ENCODE measurements around the gene NPAS3. TPM values are rescaled to one million over a fixed set of nuclear protein-coding genes. Genes with fewer than 3 reads are reported as not detected.

Gene NPAS3
- total RNA-seq, 3 donors from 2014 or later: 0.26 TPM; not detected in 2

DNA sequence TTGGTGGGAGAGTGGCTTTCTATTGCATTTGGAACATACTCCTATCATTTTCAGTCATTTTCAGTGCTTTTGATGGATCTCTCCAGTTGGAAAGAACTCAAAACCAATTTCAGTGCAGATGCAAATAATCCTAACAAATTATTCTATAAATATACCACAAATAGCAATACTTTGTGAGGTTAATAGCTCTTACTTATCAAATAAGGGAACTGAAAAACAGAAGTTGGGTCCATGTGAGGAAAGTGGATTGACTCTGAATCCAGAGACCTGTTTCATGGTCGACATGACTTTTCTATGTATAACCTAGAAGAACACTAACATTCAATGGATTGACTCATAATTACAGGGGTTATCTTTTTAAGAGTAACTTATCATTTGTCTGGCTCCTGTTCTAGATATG is 763.6 kb downstream of the NPAS3 start:
- H3K9me3 Mint-ChIP-seq: no peaks in the 10 kb centered on the region
- DNase-seq (no peak), ATAC-seq (no peak)
- no peaks in the 10 kb centered on the region for H3K4me1 Mint-ChIP-seq (ENCODE audit: low read depth)
- no peaks in the 10 kb centered on the region for H3K36me3 Mint-ChIP-seq (ENCODE audit: insufficient read depth)
- peaks cover 5% of the 10 kb centered on the region for H3K27me3 Mint-ChIP-seq (ENCODE audit: low read depth)
- H3K4me3 Mint-ChIP-seq: no peak overlapping the region

DNA sequence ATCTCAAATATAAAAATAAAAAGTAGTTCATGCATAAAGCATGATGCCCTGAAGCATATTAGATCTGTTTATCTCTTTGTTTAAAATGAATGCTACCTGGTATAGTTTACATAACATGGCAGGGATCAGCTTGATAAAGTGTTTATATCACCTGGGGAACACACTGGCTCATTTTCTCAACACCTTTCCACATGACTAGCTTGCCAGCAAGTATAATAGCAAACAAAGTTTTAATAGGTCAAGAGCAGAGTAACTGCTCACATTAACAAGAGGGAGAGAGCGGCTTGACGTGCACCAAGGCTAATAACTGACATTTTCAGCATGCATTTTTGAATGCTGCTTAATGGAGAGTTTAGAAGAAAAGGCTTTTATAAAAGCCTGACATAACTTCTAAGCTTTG is 765.8 kb downstream of the NPAS3 start:
- Mint-ChIP-seq H3K4me1 (ENCODE audit: low read depth) (no peaks in the 10 kb centered on the region), H3K4me3 (no peak overlapping the region), H3K27me3 (ENCODE audit: low read depth) (peaks cover 5% of the 10 kb centered on the region), H3K9me3 (no peaks in the 10 kb centered on the region), H3K36me3 (ENCODE audit: insufficient read depth) (no peaks in the 10 kb centered on the region)
- no peak for ATAC-seq
- DNase-seq: no peak

DNA sequence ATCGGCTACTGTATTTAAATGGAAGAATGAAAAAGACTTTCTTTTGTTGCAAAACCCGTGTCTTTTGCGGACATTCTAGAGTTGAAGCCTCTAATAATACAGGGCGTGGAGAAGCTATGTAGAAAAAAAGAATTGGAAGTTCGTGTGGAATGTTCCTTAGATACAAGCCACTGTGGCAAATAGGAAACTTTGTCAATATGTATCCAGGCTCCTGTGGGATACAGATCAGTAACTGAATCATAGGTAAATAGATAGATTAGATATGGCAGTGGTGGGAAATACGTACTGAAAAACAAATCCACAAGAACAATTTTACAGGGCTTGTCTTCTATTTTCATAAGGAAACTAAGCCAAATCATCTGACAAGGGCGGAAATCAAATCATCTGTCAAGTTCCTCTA is 766.8 kb downstream of the NPAS3 start:
- Mint-ChIP-seq H3K36me3 (ENCODE audit: insufficient read depth) (no peaks in the 10 kb centered on the region), H3K27me3 (ENCODE audit: low read depth) (peaks cover 3% of the 10 kb centered on the region), H3K4me1 (ENCODE audit: low read depth) (no peaks in the 10 kb centered on the region), H3K9me3 (no peaks in the 10 kb centered on the region), H3K4me3 (no peak overlapping the region)
- ATAC-seq (no peak), DNase-seq (no peak)

DNA sequence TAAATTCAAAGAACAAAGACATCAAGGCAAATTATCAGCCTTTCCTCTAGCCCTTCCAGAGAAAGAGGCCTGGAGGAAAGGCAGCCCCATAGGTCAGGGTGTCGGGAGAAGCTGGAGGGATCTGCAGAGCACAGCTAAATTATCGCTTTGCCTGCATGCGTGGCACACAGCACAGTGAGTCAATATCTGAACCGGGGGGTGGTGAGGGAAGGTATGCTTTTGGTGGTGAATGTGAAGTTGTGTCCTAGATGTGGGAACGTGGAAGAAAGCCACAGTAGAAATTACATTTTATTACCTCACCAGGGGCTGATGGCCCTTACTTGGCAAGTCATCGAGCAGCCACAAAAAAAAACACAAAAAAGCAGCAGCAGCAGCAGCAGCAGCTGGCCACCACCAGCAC is 769.0 kb downstream of the NPAS3 start:
- Mint-ChIP-seq H3K27me3 (ENCODE audit: low read depth) (peaks cover 3% of the 10 kb centered on the region), H3K4me1 (ENCODE audit: low read depth) (no peaks in the 10 kb centered on the region), H3K36me3 (ENCODE audit: insufficient read depth) (no peaks in the 10 kb centered on the region), H3K9me3 (no peaks in the 10 kb centered on the region), H3K4me3 (no peak overlapping the region)
- ATAC-seq (no peak), DNase-seq (no peak)

DNA sequence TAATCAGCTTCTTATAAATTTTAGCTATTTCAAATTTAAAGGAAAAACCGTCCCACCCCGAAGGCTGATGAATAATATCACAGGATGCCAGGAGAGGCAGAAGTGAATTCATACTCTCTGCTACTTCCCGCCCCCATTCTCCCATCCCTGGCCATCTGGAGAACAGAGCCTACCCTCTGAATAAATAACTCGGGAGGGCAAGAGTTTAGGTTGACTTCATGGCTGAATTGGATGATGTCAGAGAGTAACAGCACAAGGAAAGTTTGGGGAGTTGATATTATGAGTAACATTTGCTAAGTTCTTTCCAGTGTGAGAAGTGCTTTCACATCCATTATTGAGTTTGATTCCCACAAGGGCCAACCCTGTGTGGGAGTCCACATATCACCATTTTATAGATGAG is 770.6 kb downstream of the NPAS3 start:
- H3K36me3 Mint-ChIP-seq (ENCODE audit: insufficient read depth): no peaks in the 10 kb centered on the region
- no peaks in the 10 kb centered on the region for H3K9me3 Mint-ChIP-seq
- H3K4me3 Mint-ChIP-seq: no peak overlapping the region
- DNase-seq (no peak), ATAC-seq (no peak)
- H3K4me1 Mint-ChIP-seq (ENCODE audit: low read depth): no peaks in the 10 kb centered on the region
- H3K27me3 Mint-ChIP-seq (ENCODE audit: low read depth): peaks cover 3% of the 10 kb centered on the region

DNA sequence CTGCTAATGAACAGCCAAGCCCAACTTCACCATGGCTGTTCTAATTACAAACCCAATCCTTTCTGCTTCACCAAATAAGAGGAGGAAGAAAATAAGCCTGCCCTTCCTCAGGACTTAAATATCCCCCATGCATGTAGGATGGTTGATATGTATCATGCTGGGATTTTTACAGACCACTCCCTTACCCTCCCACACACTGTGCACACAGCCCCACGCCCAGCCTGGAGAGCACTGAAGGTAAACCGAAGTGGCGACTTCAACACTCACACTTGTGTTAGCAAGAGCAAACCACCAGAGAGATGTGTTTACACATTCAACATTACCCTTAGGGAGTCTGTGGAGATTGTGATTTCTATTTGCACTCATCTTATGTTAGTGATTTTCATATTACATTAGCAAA is 771.0 kb downstream of the NPAS3 start:
- Mint-ChIP-seq H3K36me3 (ENCODE audit: insufficient read depth) (no peaks in the 10 kb centered on the region), H3K4me1 (ENCODE audit: low read depth) (no peaks in the 10 kb centered on the region), H3K9me3 (no peaks in the 10 kb centered on the region), H3K4me3 (no peak overlapping the region), H3K27me3 (ENCODE audit: low read depth) (peaks cover 3% of the 10 kb centered on the region)
- no peak for DNase-seq
- no peak for ATAC-seq

DNA sequence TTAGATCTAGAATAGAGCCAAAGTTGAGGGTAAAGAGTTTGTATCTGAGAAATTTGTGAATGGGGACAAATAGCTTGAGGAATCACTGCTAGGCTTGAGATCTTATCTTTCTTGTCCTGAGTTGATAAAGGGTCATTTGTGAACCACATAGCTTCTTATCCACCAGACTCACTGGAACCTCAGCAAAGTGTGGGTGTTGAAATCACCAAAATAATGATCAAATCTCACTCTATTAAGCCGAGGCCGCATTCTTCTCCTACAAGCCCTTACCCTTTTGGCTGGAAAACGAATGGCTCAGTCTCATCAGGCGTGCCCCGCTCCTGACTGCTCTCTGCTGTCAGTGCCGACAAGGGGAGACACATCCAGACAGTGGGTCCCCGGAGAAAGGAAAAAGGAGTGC is 771.6 kb downstream of the NPAS3 start:
- peaks cover 1% of the 10 kb centered on the region for H3K27me3 Mint-ChIP-seq (ENCODE audit: low read depth)
- H3K4me1 Mint-ChIP-seq (ENCODE audit: low read depth): no peaks in the 10 kb centered on the region
- no peaks in the 10 kb centered on the region for H3K9me3 Mint-ChIP-seq
- DNase-seq (no peak), ATAC-seq (no peak)
- no peaks in the 10 kb centered on the region for H3K36me3 Mint-ChIP-seq (ENCODE audit: insufficient read depth)
- H3K4me3 Mint-ChIP-seq: no peak overlapping the region

DNA sequence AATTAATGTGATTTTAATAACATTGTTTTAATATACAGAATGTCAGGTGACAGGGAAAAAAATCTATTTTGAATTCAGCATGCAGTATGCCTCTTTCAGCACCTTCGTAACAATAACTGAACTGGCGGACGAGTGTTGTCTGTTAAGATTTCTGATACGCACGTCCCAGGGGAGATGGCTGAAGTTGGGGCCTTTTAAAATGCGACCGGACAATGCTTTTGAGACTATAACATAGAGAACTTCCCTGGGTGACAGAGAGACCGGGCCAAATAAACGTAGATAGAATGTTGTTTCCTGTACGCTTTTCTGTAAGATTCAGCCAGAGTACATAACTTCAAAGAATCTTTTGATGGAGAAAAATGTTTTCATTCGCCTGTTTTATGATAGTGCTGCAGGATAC is 772.5 kb downstream of the NPAS3 start:
- Mint-ChIP-seq H3K4me1 (ENCODE audit: low read depth) (no peaks in the 10 kb centered on the region), H3K27me3 (ENCODE audit: low read depth) (no peaks in the 10 kb centered on the region), H3K36me3 (ENCODE audit: insufficient read depth) (no peaks in the 10 kb centered on the region), H3K9me3 (peaks cover 3% of the 10 kb centered on the region), H3K4me3 (no peak overlapping the region)
- ATAC-seq: no peak
- no peak for DNase-seq

DNA sequence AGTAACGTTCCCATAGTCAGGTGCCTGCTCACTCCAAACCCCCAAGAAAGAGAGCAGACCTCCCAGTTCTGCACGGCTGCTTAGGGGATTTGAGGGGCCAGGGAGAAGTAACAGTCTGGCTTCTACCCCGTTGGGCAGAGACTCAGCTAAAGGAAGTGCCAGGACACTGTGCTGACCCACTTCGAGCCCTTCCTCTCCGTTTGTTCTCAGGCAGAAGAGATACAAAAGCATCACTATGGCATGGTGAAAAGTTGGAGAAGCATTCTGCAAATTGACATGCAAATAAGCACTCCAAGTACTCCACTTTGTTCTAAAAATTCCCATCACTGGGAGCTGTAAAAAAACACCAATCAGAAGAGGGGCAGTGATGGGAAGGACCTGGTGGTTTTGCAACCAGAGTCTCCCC is 773.1 kb downstream of the NPAS3 start:
- no peaks in the 10 kb centered on the region for H3K27me3 Mint-ChIP-seq (ENCODE audit: low read depth)
- H3K4me3 Mint-ChIP-seq: no peak overlapping the region
- DNase-seq: no peak
- H3K36me3 Mint-ChIP-seq (ENCODE audit: insufficient read depth): no peaks in the 10 kb centered on the region
- no peaks in the 10 kb centered on the region for H3K4me1 Mint-ChIP-seq (ENCODE audit: low read depth)
- peaks cover 9% of the 10 kb centered on the region for H3K9me3 Mint-ChIP-seq
- no peak for ATAC-seq

DNA sequence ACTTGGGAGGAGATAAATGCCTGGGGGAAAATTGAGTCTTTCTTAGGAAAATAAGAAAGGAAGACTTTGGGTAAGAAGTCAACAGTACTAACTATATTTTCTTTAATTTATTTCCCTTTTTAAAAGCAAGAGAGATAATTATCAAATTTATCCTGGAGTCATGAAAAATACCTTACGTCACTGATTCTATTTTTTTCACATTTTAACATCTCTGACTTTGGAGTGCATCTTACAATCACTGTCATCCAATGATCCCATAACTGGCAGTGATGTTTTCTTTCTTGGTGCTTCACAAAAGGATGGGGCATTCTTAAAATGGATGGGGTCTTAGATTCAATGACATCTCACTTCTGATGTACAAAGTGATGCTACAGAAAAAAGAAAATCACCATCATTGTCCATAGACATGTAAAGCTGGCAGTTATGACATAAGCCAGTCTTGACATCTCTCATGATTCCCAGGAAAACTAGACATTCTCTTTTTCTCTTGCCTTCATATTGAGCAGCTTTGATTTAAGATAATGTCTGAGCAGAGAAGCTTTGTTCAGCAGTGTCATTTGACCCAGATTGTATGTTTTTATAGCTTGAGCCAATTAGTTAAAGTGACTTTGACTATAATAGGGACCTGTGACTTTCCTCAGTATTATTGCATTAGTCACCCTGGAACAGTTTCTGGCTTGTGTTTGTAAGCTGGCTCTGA is 776.0 kb downstream of the NPAS3 start:
- Mint-ChIP-seq H3K4me3 (no peak overlapping the region), H3K9me3 (peaks cover 12% of the 10 kb centered on the region), H3K4me1 (ENCODE audit: low read depth) (no peaks in the 10 kb centered on the region), H3K27me3 (ENCODE audit: low read depth) (no peaks in the 10 kb centered on the region), H3K36me3 (ENCODE audit: insufficient read depth) (no peaks in the 10 kb centered on the region)
- DNase-seq (no peak), ATAC-seq (no peak)

DNA sequence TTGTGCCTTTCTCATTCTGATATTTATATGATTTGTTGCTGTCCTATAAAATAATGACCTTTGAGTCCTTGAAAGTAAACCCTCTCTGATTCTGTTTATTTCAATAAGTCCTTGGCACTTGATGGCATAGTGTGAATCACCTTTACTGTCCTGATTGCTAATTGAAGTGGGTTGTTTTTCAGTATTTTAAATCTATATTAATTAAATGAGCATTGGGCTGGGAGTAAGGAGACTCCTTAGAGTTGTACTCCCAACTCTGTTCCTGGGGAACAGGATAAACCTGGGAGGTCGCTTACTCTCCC is 776.5 kb downstream of the NPAS3 start:
- DNase-seq: no peak
- no peak overlapping the region for H3K4me3 Mint-ChIP-seq
- H3K4me1 Mint-ChIP-seq (ENCODE audit: low read depth): no peaks in the 10 kb centered on the region
- ATAC-seq: no peak
- H3K27me3 Mint-ChIP-seq (ENCODE audit: low read depth): no peaks in the 10 kb centered on the region
- H3K9me3 Mint-ChIP-seq: peaks cover 12% of the 10 kb centered on the region
- no peaks in the 10 kb centered on the region for H3K36me3 Mint-ChIP-seq (ENCODE audit: insufficient read depth)

DNA sequence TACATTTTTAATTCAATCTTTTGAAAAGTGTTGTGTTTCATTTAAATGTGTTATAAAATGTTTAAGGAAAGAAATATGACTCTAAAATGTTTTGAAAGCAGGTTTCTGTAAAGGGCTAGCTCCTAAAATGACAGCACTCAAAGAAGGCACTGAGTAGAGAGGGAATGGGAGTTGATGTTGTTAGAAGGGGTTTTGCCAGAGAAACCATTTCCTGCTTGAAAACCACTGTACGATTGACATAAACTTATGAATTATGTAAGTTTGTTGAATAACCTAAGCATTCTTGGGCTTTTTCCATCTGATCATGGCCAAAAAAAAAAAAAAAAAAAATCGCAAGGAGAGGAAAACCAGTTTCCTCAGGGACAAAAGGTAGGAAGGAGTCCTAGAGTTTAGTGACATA is 778.2 kb downstream of the NPAS3 start:
- H3K4me3 Mint-ChIP-seq: no peak overlapping the region

DNA sequence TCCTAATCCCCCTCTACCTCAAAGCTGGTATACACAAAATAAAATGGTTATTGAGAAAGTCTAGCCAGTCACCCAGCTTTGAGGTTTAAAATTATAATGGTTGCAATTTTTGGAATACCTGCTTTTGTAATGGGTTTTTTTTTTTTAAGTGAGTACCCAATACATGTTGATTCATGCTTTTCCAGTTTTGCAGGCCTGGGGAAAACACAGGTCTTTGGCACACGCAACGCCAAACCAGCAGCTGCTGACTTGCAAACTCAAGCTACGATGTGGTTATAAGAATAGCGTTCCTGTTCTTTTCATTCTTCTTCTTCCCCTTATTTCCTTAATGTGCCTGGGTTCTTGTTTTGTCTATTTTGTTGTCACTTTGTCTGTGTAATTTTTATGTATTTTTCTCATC is 779.2 kb downstream of the NPAS3 start:
- DNase-seq (no peak), ATAC-seq (no peak)
- Mint-ChIP-seq H3K9me3 (peaks cover 12% of the 10 kb centered on the region), H3K36me3 (ENCODE audit: insufficient read depth) (no peaks in the 10 kb centered on the region), H3K4me3 (no peak overlapping the region), H3K4me1 (ENCODE audit: low read depth) (no peaks in the 10 kb centered on the region), H3K27me3 (ENCODE audit: low read depth) (no peaks in the 10 kb centered on the region)

More for the DNA sequence above, 778.2 kb downstream of the NPAS3 start:
- ATAC-seq (no peak), DNase-seq (no peak)
- no peaks in the 10 kb centered on the region for H3K27me3 Mint-ChIP-seq (ENCODE audit: low read depth)
- no peaks in the 10 kb centered on the region for H3K4me1 Mint-ChIP-seq (ENCODE audit: low read depth)
- H3K36me3 Mint-ChIP-seq (ENCODE audit: insufficient read depth): no peaks in the 10 kb centered on the region
- peaks cover 12% of the 10 kb centered on the region for H3K9me3 Mint-ChIP-seq

DNA sequence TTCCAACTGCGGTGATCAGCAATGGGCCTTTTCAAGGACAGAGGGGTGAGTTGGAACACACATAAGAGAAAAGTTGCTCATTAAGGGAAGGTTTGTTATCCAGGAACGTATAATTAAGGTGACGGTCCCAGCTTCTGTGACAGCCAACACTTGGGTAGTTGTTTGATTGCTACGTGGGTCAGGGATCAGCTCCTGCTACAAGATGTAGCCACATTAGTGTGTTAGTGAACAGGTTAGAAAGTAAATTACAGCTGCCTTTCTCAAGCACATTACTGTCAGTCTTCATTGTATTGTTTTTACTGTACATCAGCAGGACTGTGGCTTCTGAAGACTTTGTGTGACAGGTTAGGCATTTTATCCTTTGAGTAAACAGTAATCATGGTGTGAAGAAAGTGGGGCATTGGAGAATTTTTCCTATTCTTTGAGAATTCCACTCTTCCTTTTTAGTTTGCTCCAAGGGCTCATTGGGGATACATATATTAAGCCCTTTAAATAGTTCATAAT is 781.7 kb downstream of the NPAS3 start:
- no peak overlapping the region for H3K4me3 Mint-ChIP-seq
- H3K9me3 Mint-ChIP-seq: peaks cover 12% of the 10 kb centered on the region
- DNase-seq (no peak), ATAC-seq (no peak)
- H3K36me3 Mint-ChIP-seq (ENCODE audit: insufficient read depth): no peaks in the 10 kb centered on the region
- no peaks in the 10 kb centered on the region for H3K4me1 Mint-ChIP-seq (ENCODE audit: low read depth)
- peaks cover 1% of the 10 kb centered on the region for H3K27me3 Mint-ChIP-seq (ENCODE audit: low read depth)

DNA sequence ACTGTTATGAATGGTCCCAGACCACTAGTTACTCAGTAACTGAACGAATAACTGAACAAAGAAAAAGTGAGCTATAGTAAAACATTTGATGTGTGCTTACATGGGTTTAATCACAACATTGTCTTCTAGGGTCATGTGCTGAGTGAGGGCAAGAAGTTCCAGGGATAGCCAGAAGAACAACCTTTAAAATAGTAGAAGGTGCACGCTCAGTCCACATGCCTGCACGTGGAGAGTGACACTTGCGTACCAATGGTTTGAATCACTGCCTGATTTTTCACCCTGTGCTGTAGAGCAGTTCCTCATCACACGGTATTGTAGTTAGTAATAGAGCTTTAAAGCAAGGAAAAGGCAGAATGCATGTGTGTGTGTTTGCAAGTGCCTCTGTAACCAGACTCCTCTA is 788.0 kb downstream of the NPAS3 start:
- Mint-ChIP-seq H3K4me1 (ENCODE audit: low read depth) (no peaks in the 10 kb centered on the region), H3K4me3 (no peak overlapping the region), H3K27me3 (ENCODE audit: low read depth) (peaks cover 3% of the 10 kb centered on the region), H3K9me3 (no peaks in the 10 kb centered on the region), H3K36me3 (ENCODE audit: insufficient read depth) (no peaks in the 10 kb centered on the region)
- ATAC-seq (no peak), DNase-seq (no peak)

DNA sequence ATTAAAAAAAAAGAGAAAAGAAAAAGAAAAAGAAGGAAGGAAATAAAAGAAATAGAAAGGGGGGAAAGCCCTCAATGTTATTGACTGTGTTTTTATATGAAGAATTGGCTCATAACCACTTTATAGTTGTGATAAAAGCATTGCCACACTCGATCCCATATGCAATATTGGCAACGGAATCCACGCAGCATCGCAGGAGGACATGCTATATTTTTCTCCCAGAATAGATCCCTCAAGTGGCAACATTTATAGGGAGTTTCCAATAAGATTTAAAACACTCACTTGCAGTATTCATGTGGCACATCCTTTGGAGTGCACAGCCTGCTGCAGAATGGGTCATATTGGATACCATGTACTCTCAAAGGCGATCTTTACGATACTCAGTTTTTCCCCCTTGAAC is 788.9 kb downstream of the NPAS3 start:
- Mint-ChIP-seq H3K36me3 (ENCODE audit: insufficient read depth) (no peaks in the 10 kb centered on the region), H3K4me3 (no peak overlapping the region), H3K4me1 (ENCODE audit: low read depth) (no peaks in the 10 kb centered on the region), H3K27me3 (ENCODE audit: low read depth) (peaks cover 4% of the 10 kb centered on the region), H3K9me3 (no peaks in the 10 kb centered on the region)
- ATAC-seq (no peak), DNase-seq (no peak)

Data from activated T-cell treated with anti-CD3 and anti-CD28 coated beads, Interleukin-2, amount 50 U/mL, for 4 hours (primary cell).